Retinal pigment epithelial cell (primary cell): ENCODE data around the gene SFXN4.
"Not testable (repeated sequence)": the region's sequence is repeated elsewhere in the genome, so short reads cannot be mapped to it uniquely, and the experiment has no call there.

Experiments used
- DNase-seq: peaks from one replicate; pipeline ENCODE4 v3.0.0-alpha.2; 2010; ENCODE audit warnings: low read depth
- H3K4me3 ChIP-seq: 2 replicates; pipeline ENCODE4 v1.5.1; 2011; ENCODE audit warnings: mild to moderate bottlenecking, low read length, control low read depth, moderate library complexity
- CTCF ChIP-seq: conservative IDR thresholded peaks from 2 replicates; pipeline ENCODE4 v1.5.1; 2011; ENCODE audit warnings: low read depth, low read length, control low read depth, inconsistent platforms

SFXN4 gene

GRCh38 chr10:119139464-119140067 is 25.9 kb downstream of the SFXN4 start:
- H3K4me3 ChIP-seq: no peak overlapping the region
- peak; percentile 63 for TF ChIP-seq CTCF
- DNase-seq: no peak

- DNase-seq: no peak
- TF ChIP-seq CTCF: no peak
- H3K4me3 ChIP-seq: no peak overlapping the region
These were observed 26.9 kb downstream of the SFXN4 start for GRCh38 chr10:119138346-119139306.

GRCh38 chr10:119137878-119138277 is 27.6 kb downstream of the SFXN4 start:
- peak; percentile 9 for TF ChIP-seq CTCF
- H3K4me3 ChIP-seq, DNase-seq: not testable (repeated sequence)

GRCh38 chr10:119136084-119136483 is 29.4 kb downstream of the SFXN4 start:
- TF ChIP-seq CTCF: no peak
- no peak for DNase-seq
- no peak overlapping the region for H3K4me3 ChIP-seq

- no peak overlapping the region for H3K4me3 ChIP-seq
- DNase-seq: no peak
These were observed 30.0 kb downstream of the SFXN4 start for GRCh38 chr10:119135513-119135881.

GRCh38 chr10:119133949-119134348 is 31.6 kb downstream of the SFXN4 start:
- H3K4me3 ChIP-seq: no peak overlapping the region
- no peak for DNase-seq
- TF ChIP-seq CTCF: no peak

More at GRCh38 chr10:119135513-119135881, 30.0 kb downstream of the SFXN4 start:
- TF ChIP-seq CTCF: no peak
